B cell (primary cell): Measurements from ENCODE around the gene BRME1. TPM values are rescaled to one million over a fixed set of nuclear protein-coding genes. Genes with fewer than 3 reads are reported as not detected.
A peak's percentile ranks its signal among the peaks of the same experiment; 100 is the strongest.

ENCODE experiments used
- ATAC-seq: fragments of 200-7000 bp; cut with Tn5 transposase; one replicate; pipeline ENCODE4 v1.10.0; 2021; ENCODE audit warnings: low read depth, mild to moderate bottlenecking, moderate number of reproducible peaks, moderate library complexity
- CTCF ChIA-PET: fragments of 350-600 bp; sonication (Branson Sonifier 250); formaldehyde crosslinking; loops from one replicate; lab custom pipeline; 2021; ENCODE audit warnings: antibody characterized with exemption, inconsistent platforms; lab: Charles Lee
- POLR2A ChIA-PET: fragments of 350-600 bp; sonication (Branson Sonifier 250); formaldehyde crosslinking; loops from one replicate; lab custom pipeline; 2021; ENCODE audit warnings: antibody characterized with exemption; lab: Charles Lee
- DNase-seq: peaks from one replicate; pipeline ENCODE4 v3.0.0; 2013
- H2AFZ ChIP-seq: 2 replicates; pipeline ENCODE4 v1.6.1; 2012; ENCODE audit warnings: mild to moderate bottlenecking, low read depth, low read length; ENCODE audit not compliant: insufficient read depth, poor library complexity, severe bottlenecking
- H3K27ac ChIP-seq, 2 donors: 1 replicate in 1 of 2; 2 replicates in 1 of 2; pipeline ENCODE4 v1.5.1; 2012 to 2013; ENCODE audit warnings: low read length in 2 of 2, mild to moderate bottlenecking in 2 of 2, moderate library complexity in 1 of 2
- H3K27me3 ChIP-seq, 4 experiments: fragments of 200-600 bp in 1 of 4; sonication (generic) in 1 of 4; replicated peaks in 1 of 4; 1 replicate in 2 of 4; 2 replicates in 2 of 4; pipeline versions ENCODE4 v1.6.1 to v1.7.0; 2013 to 2016; ENCODE audit warnings: low read length in 3 of 4, mild to moderate bottlenecking in 2 of 4, mixed read lengths in 1 of 4, moderate library complexity in 1 of 4; ENCODE audit not compliant: insufficient read depth in 4 of 4, control insufficient read depth in 3 of 4; ENCODE audit errors: control extremely low read depth in 1 of 4
- H3K36me3 ChIP-seq, 2 experiments: replicated peaks in 1 of 2; 1 replicate in 1 of 2; 2 replicates in 1 of 2; pipeline versions ENCODE4 v1.6.1 to v1.7.1; 2013; ENCODE audit warnings: low read length in 1 of 2; ENCODE audit not compliant: insufficient read depth in 2 of 2, control insufficient read depth in 1 of 2; ENCODE audit errors: control extremely low read depth in 1 of 2, extremely low read depth in 1 of 2
- H3K4me1 ChIP-seq, 2 donors: fragments of 200-600 bp in 1 of 2; sonication (generic) in 1 of 2; 1 replicate in 1 of 2; 2 replicates in 1 of 2; pipeline versions ENCODE4 v1.5.1 to v1.6.1; 2013 to 2017; ENCODE audit warnings: low read length in 2 of 2; ENCODE audit not compliant: control insufficient read depth in 2 of 2, insufficient read depth in 2 of 2
- H3K4me2 ChIP-seq: replicated peaks from 2 replicates; pipeline ENCODE3; 2012; ENCODE audit warnings: mild to moderate bottlenecking, low read depth, low read length; ENCODE audit not compliant: poor library complexity, severe bottlenecking
- H3K4me3 ChIP-seq, 5 experiments: fragments of 200-600 bp in 1 of 5; sonication (generic) in 1 of 5; 1 replicate in 3 of 5; 2 replicates in 2 of 5; pipeline versions ENCODE4 v1.5.1 to v1.7.0; 2011 to 2016; ENCODE audit warnings: low read length in 4 of 5, mild to moderate bottlenecking in 4 of 5, low read depth in 2 of 5, control low read depth in 1 of 5, moderate library complexity in 1 of 5; ENCODE audit not compliant: insufficient read depth in 1 of 5; ENCODE audit errors: control extremely low read depth in 1 of 5, extremely low read depth in 1 of 5
- H3K79me2 ChIP-seq: fragments of 200-600 bp; sonication (generic); one replicate; pipeline ENCODE4 v1.6.0; 2016; ENCODE audit warnings: low read length; ENCODE audit not compliant: control insufficient read depth, insufficient read depth
- H3K9ac ChIP-seq: fragments of 200-600 bp; sonication (generic); 2 replicates; pipeline ENCODE4 v1.6.1; 2017; ENCODE audit warnings: mild to moderate bottlenecking, low read length, moderate library complexity
- H3K9me3 ChIP-seq, 3 donors: one replicate each; pipeline versions ENCODE4 v1.6.1 to v1.7.1; 2013; ENCODE audit warnings: low read length in 2 of 3; ENCODE audit not compliant: control insufficient read depth in 2 of 3, insufficient read depth in 1 of 3; ENCODE audit errors: control extremely low read depth in 1 of 3
- H4K20me1 ChIP-seq: 2 replicates; pipeline ENCODE4 v1.6.0; 2012; ENCODE audit warnings: mild to moderate bottlenecking, low read length; ENCODE audit not compliant: insufficient read depth, control insufficient read depth, poor library complexity, severe bottlenecking
- H3K27ac Mint-ChIP-seq: one replicate; pipeline ENCODE4 v1.8.0; 2021; ENCODE audit warnings: mixed read lengths
- H3K27me3 Mint-ChIP-seq: one replicate; pipeline ENCODE4 v1.8.0; 2021; ENCODE audit warnings: mixed read lengths
- H3K4me1 Mint-ChIP-seq: one replicate; pipeline ENCODE4 v1.8.0; 2021; ENCODE audit warnings: mixed read lengths
- H3K4me3 Mint-ChIP-seq: one replicate; pipeline ENCODE4 v1.8.0; 2021; ENCODE audit warnings: mixed read lengths
- H3K9me3 Mint-ChIP-seq: one replicate; pipeline ENCODE4 v1.8.0; 2022; ENCODE audit warnings: mixed read lengths; ENCODE audit not compliant: insufficient read depth
- EZH2 ChIP-seq: IDR thresholded peaks from 2 replicates; pipeline ENCODE4 v1.6.1; 2012; ENCODE audit warnings: borderline replicate concordance, low read depth, mild to moderate bottlenecking, moderate library complexity, low read length; ENCODE audit not compliant: insufficient read depth, poor library complexity, severe bottlenecking
- WGBS: methylation state at CpG from one replicate; pipeline ENCODE4 v1.1.5; 2013; ENCODE audit warnings: missing lambda C conversion rate; ENCODE audit not compliant: insufficient coverage; 5-methylcytosine and 5-hydroxymethylcytosine counted together
- intact Hi-C: fragments of 100-400 bp; cut with micrococcal nuclease; formaldehyde crosslinking; loops from one replicate; pipeline ENCODE4 v1.10.0; 2022
- polyA plus RNA-seq: library from polyadenylated mRNA; depleted of rRNA; stranded (reverse); fragments of >200 nt; gene quantifications from 2 replicates; pipeline ENCODE4 v1.2.3, GENCODE V29; 2012
- total RNA-seq, 2 donors: library from RNA; stranded (reverse); fragments of 120-200 nt in 1 of 2; gene quantifications; 1 replicate in 1 of 2; 2 replicates in 1 of 2; pipeline versions ENCODE4 v1.2.3 to v1.2.4, GENCODE V29; 2013 to 2022
- TF ChIP-seq, protein P1 (sequence below): fragments of 200-600 bp; IDR thresholded peaks from one replicate; pipeline ENCODE4 v1.8.0; 2022; ENCODE audit warnings: antibody characterized with exemption, mild to moderate bottlenecking

BRME1 gene
- total and polyA plus RNA-seq, 2 donors (not counting 1 experiment from before 2014, with no cell fraction given): 1.8 to 2.4 TPM

DNA sequence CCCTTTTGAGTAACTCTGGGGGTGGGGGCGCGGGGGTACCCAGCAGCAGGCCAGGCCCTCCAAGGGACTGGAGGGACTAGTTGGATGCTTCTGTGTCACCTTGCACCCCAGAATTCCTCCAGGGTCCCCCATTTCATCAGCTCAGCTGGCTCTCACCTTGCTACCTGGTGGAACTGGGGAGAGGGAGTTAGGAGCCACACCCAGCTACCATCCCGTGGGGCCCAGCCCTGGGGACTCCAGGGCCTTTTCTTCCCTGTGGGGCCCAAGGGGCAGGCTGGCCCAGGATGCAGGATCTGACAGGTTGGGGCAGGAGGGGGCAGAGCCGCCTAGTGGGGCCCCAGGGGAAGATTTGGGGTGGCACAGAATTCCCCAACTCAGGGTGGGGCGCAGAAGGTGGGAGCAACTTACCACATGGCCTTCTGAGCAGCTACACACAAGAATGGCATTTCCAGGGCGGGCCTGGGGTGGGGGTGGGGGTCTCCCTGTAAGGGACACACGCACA lies 61.7 kb downstream of the BRME1 start:
- Mint-ChIP-seq H3K4me1 (peaks cover 64% of the 10 kb centered on the region), H3K4me3 (peak overlapping the region; percentile 65), H3K27ac (peak overlapping the region; percentile 94), H3K9me3 (no peaks in the 10 kb centered on the region), H3K27me3 (no peaks in the 10 kb centered on the region)
- no peaks in the 10 kb centered on the region for H3K9me3 ChIP-seq
- H3K4me2 ChIP-seq: peak overlapping the region; percentile 2
- H4K20me1 ChIP-seq: peaks cover 9% of the 10 kb centered on the region
- no peak overlapping the region for H3K27ac ChIP-seq
- CTCF ChIA-PET: interaction anchor here (1.7 kb wide), 1 partner anchor 18 kb away, joined by 9 read pairs; no protein-coding TSS in a partner anchor
- H3K9ac ChIP-seq: no peak overlapping the region
- POLR2A ChIA-PET: interaction anchor here (0.6 kb wide), 1 partner anchor 273 kb away, joined by 4 read pairs; no protein-coding TSS in a partner anchor
- H3K27me3 ChIP-seq: peaks cover 0 to 12% (median 0%) of the 10 kb centered on the region in 4 experiments
- intact Hi-C loops: no loop called here
- no peak overlapping the region for H3K4me3 ChIP-seq
- TF ChIP-seq, protein P1, sequence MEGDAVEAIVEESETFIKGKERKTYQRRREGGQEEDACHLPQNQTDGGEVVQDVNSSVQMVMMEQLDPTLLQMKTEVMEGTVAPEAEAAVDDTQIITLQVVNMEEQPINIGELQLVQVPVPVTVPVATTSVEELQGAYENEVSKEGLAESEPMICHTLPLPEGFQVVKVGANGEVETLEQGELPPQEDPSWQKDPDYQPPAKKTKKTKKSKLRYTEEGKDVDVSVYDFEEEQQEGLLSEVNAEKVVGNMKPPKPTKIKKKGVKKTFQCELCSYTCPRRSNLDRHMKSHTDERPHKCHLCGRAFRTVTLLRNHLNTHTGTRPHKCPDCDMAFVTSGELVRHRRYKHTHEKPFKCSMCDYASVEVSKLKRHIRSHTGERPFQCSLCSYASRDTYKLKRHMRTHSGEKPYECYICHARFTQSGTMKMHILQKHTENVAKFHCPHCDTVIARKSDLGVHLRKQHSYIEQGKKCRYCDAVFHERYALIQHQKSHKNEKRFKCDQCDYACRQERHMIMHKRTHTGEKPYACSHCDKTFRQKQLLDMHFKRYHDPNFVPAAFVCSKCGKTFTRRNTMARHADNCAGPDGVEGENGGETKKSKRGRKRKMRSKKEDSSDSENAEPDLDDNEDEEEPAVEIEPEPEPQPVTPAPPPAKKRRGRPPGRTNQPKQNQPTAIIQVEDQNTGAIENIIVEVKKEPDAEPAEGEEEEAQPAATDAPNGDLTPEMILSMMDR: no peak
- no peak for TF ChIP-seq EZH2
- H3K4me1 ChIP-seq: peaks cover 67 to 78% of the 10 kb centered on the region in 2 donors
- H3K36me3 ChIP-seq: no peaks in the 10 kb centered on the region
- ATAC-seq (no peak), DNase-seq (peak; percentile 54)
- H2AFZ ChIP-seq: no peak overlapping the region
- peaks cover 32% of the 10 kb centered on the region for H3K79me2 ChIP-seq
- WGBS: 77% methylated on average over 2 of the region's 7 CpGs
